ENCODE data around the gene DNAH17. TPM values are rescaled to one million over a fixed set of nuclear protein-coding genes. Genes with fewer than 3 reads are reported as not detected.

Gene DNAH17
- total and polyA plus RNA-seq, 2 of the 8 experiments (the other 6 are each of a cell fraction or from before 2014, with no cell fraction given), result 0.14 to 0.67 TPM

- 85% methylated on average over 24 of the region's 24 CpGs; no CpG with 5 or more reads in 1 of the 2 experiments for WGBS, 2 experiments (ENCODE audit: extremely low coverage in 1 of 2, insufficient coverage in 1 of 2, insufficient read length in 1 of 2, insufficient replicate concordance in 2 of 2, low coverage in 1 of 2, low lambda C conversion rate in 2 of 2, missing lambda C conversion rate in 1 of 2)
- H3K23ac ChIP-seq (ENCODE audit: insufficient read length), result no peak overlapping the region
- TF ChIP-seq SIN3A (conservative IDR thresholded peaks at IDR 0.05 in 1 of 2, IDR thresholded peaks at IDR 0.05 in 1 of 2; ENCODE audit: low read depth in 1 of 2, low read length in 2 of 2) (no peak), SAP30 (IDR thresholded peaks at IDR 0.05; ENCODE audit: insufficient read depth, insufficient replicate concordance, low read length) (no peak), ATF3 (IDR thresholded peaks at IDR 0.05; ENCODE audit: insufficient read depth, low read depth, low read length) (0 out of 2 replicates have a peak, but pooled peaks have one; percentile 30), GABPA (IDR thresholded peaks at IDR 0.05; ENCODE audit: borderline replicate concordance, insufficient read depth, low read length) (peak; percentile 64; the same call in 1 of the 2 replicates), CTCF (IDR thresholded peaks at IDR 0.05; ENCODE audit: control extremely low read depth in 1 of 3, insufficient read depth in 1 of 3, low read depth in 1 of 3, low read length in 3 of 3) (peak; percentile 98 to 99 (median 99)), CREB1 (IDR thresholded peaks at IDR 0.05) (0 out of 2 replicates have a peak, but pooled peaks have one; percentile 18), SUZ12 (IDR thresholded peaks at IDR 0.05; ENCODE audit: low read length) (no peak)
Measured at GRCh38 chr17:78421534-78422266, 155.5 kb downstream of the DNAH17 start.

More at GRCh38 chr17:78421534-78422266, 155.5 kb downstream of the DNAH17 start:
- H3K4me2 ChIP-seq (ENCODE audit: insufficient read depth in 1 of 2, low read depth in 2 of 2, low read length in 2 of 2), result no peak overlapping the region
- H3K4me1 ChIP-seq (replicated peaks in 1 of 4; ENCODE audit: control insufficient read depth in 3 of 4, insufficient read depth in 4 of 4, low read length in 3 of 4), result peaks cover 0 to 7% (median 0%) of the 10 kb centered on the region in 4 experiments; a peak in 3 of 7 replicates
- H3K23me2 ChIP-seq (ENCODE audit: low read depth, low read length), result no peaks in the 10 kb centered on the region; the same call in 1 of the 2 replicates
- no peak overlapping the region for H2AFZ ChIP-seq (ENCODE audit: low read length)
- peak; percentile 65 to 95 for DNase-seq (ENCODE audit: low read depth in 1 of 2, low spot score in 2 of 2)
- no peak overlapping the region for H3K27ac ChIP-seq (ENCODE audit: low read depth, low read length)
- no peak overlapping the region for H4K5ac ChIP-seq (ENCODE audit: insufficient read length, low read depth, low read length)
- H3K27me3 ChIP-seq (replicated peaks in 1 of 4; ENCODE audit: control insufficient read depth in 3 of 4, extremely low read depth in 1 of 4, insufficient read depth in 3 of 4, low read length in 3 of 4), result no peaks in the 10 kb centered on the region
- peaks cover 4% of the 10 kb centered on the region for H3K79me1 ChIP-seq (ENCODE audit: low read depth, low read length)
- H3K56ac ChIP-seq (replicated peaks; ENCODE audit: insufficient read length, low read depth, low read length), result no peak overlapping the region
- FAIRE-seq, result peak; percentile 66
- no peak overlapping the region for H2BK12ac ChIP-seq (ENCODE audit: low read depth, low read length)
- H4K20me1 ChIP-seq (replicated peaks in 1 of 2; ENCODE audit: control insufficient read depth in 1 of 2, insufficient read depth in 2 of 2, low read length in 2 of 2), result peaks cover 5 to 8% of the 10 kb centered on the region in 2 experiments
- POLR2A ChIA-PET (ENCODE audit: partially characterized antibody), result interaction anchor here (0.6 to 2.2 kb wide), 14 partner anchors 9 to 235 kb away, joined by 3 to 10 read pairs (median 4); partner anchors contain the start of genes AFMID and TK1
- H2BK5ac ChIP-seq (ENCODE audit: low read depth, low read length), result peak overlapping the region; percentile 63; the same call in 1 of the 2 replicates
- CTCF ChIA-PET (ENCODE audit: partially characterized antibody), result interaction anchor here (0.5 to 13.7 kb wide), 50 partner anchors 8 to 1764 kb away, joined by 3 to 257 read pairs (median 4); partner anchors contain the start of genes DNAH17 and SOCS3
- H2BK20ac ChIP-seq (ENCODE audit: low read length), result no peak overlapping the region
- H2AK5ac ChIP-seq (ENCODE audit: low read depth, low read length), result no peak overlapping the region
- H3K9ac ChIP-seq (replicated peaks in 1 of 4; ENCODE audit: extremely low read depth in 1 of 4, low read depth in 3 of 4, low read length in 3 of 4), result no peak overlapping the region
- H3K9me3 ChIP-seq (ENCODE audit: insufficient read depth in 2 of 2, low read depth in 1 of 2, low read length in 1 of 2), result no peaks in the 10 kb centered on the region
- H3K4me3 ChIP-seq (ENCODE audit: extremely low read depth in 1 of 4, insufficient read depth in 2 of 4, low read depth in 3 of 4, low read length in 4 of 4), result no peak overlapping the region
- no peak overlapping the region for H3K18ac ChIP-seq (ENCODE audit: extremely low read depth, low read length)
- H3K79me2 ChIP-seq (ENCODE audit: control insufficient read depth in 1 of 2, insufficient read depth in 2 of 2, low read length in 2 of 2), result peaks cover 0 to 13% of the 10 kb centered on the region in 2 experiments; a peak in 1 of 4 replicates
- H2BK120ac ChIP-seq (replicated peaks; ENCODE audit: low read depth, low read length), result no peak overlapping the region
- peak overlapping the region; percentile 65; the same call in 1 of the 2 replicates for H4K8ac ChIP-seq (ENCODE audit: extremely low read depth, insufficient read depth, low read length)
- H3K14ac ChIP-seq (ENCODE audit: insufficient read length), result no peak overlapping the region
- H4K91ac ChIP-seq (replicated peaks; ENCODE audit: insufficient read length, low read length), result no peak overlapping the region
- H3K36me3 ChIP-seq (ENCODE audit: control insufficient read depth in 2 of 4, insufficient read depth in 4 of 4, low read length in 3 of 4), result peaks cover 9 to 46% (median 28%) of the 10 kb centered on the region in 4 experiments; a peak in 7 of 8 replicates
- H3K4ac ChIP-seq (replicated peaks; ENCODE audit: insufficient read length, low read depth, low read length), result no peak overlapping the region
- no peak overlapping the region for H2BK15ac ChIP-seq (ENCODE audit: low read length)
